HG03280 (cell line): ENCODE measurements around the gene DYDC2.

Experiments used
- ATAC-seq: cut with Tn5 transposase; IDR thresholded peaks from one replicate; pipeline ENCODE4 v1.9.1; 2021; ENCODE audit warnings: mild to moderate bottlenecking, moderate library complexity; ENCODE audit not compliant: unreplicated experiment

DYDC2 gene

GRCh38 chr10:80365510-80365909 lies 8.9 kb downstream of the DYDC2 start:
- no peak for ATAC-seq

GRCh38 chr10:80371467-80371866 lies 14.9 kb downstream of the DYDC2 start:
- ATAC-seq: no peak

- no peak for ATAC-seq
These were observed 16.1 kb downstream of the DYDC2 start for GRCh38 chr10:80372675-80373074.

- ATAC-seq: no peak
These were observed 16.9 kb downstream of the DYDC2 start for GRCh38 chr10:80373502-80373901.

- no peak for ATAC-seq
These were observed 23.1 kb downstream of the DYDC2 start for GRCh38 chr10:80379701-80380100.

- ATAC-seq: no peak
These were observed 23.6 kb downstream of the DYDC2 start for GRCh38 chr10:80380185-80380584.

- peak; percentile 72 for ATAC-seq
These were observed 26.4 kb downstream of the DYDC2 start for GRCh38 chr10:80382989-80383388.

GRCh38 chr10:80390740-80391139 lies 34.2 kb downstream of the DYDC2 start:
- no peak for ATAC-seq

- no peak for ATAC-seq
These were observed 35.7 kb downstream of the DYDC2 start for GRCh38 chr10:80392250-80392649.

- no peak for ATAC-seq
These were observed 37.9 kb downstream of the DYDC2 start for GRCh38 chr10:80394358-80394916.

- no peak for ATAC-seq
These were observed 40.4 kb downstream of the DYDC2 start for GRCh38 chr10:80397014-80397413.

- ATAC-seq: no peak
These were observed 43.7 kb downstream of the DYDC2 start for GRCh38 chr10:80400136-80400804.

GRCh38 chr10:80405035-80405434 lies 48.5 kb downstream of the DYDC2 start:
- ATAC-seq: no peak

- ATAC-seq: no peak
These were observed 49.0 kb downstream of the DYDC2 start for GRCh38 chr10:80405626-80406025.

- no peak for ATAC-seq
These were observed 49.6 kb downstream of the DYDC2 start for GRCh38 chr10:80406204-80406603.

GRCh38 chr10:80407812-80408241 lies 51.2 kb downstream of the DYDC2 start:
- ATAC-seq: peak; percentile 25

- ATAC-seq: peak; percentile 95
These were observed 51.9 kb downstream of the DYDC2 start, which contains the start of gene PRXL2A for GRCh38 chr10:80408242-80409101. Gene PRXL2A (plus strand): TSS chr10:80408551. CDS start chr10:80420468, 11,917 bp downstream.

GRCh38 chr10:80409121-80409520 lies 52.5 kb downstream of the DYDC2 start:
- ATAC-seq: no peak

- no peak for ATAC-seq
These were observed 53.5 kb downstream of the DYDC2 start for GRCh38 chr10:80410122-80410521.

GRCh38 chr10:80410578-80411145 lies 54.1 kb downstream of the DYDC2 start:
- no peak for ATAC-seq

GRCh38 chr10:80411267-80411668 lies 54.7 kb downstream of the DYDC2 start:
- ATAC-seq: no peak
